Sigmoid colon (tissue), 4 donors: ENCODE results near the gene SLC14A1.

Experiments
- CTCF ChIP-seq, 4 experiments: fragments of 450-650 bp in 3 of 4; fragments of 200-600 bp in 1 of 4; IDR thresholded peaks; one replicate each; pipeline ENCODE4 v1.5.1; 2016 to 2019; ENCODE audit warnings: antibody characterized with exemption in 4 of 4, mild to moderate bottlenecking in 3 of 4, moderate library complexity in 2 of 4
- EP300 ChIP-seq, 4 donors: sonication (generic); formaldehyde crosslinking; IDR thresholded peaks; one replicate each; pipeline ENCODE4 v1.6.1; 2017; ENCODE audit warnings: antibody characterized with exemption in 4 of 4
- POLR2A ChIP-seq, 2 donors: fragments of 450-650 bp; IDR thresholded peaks; one replicate each; pipeline ENCODE4 v1.6.1; 2016; ENCODE audit warnings: antibody characterized with exemption in 2 of 2, mild to moderate bottlenecking in 2 of 2, moderate library complexity in 2 of 2
- POLR2AphosphoS5 ChIP-seq, 4 donors: sonication (generic); formaldehyde crosslinking; IDR thresholded peaks; one replicate each; pipeline ENCODE4 v1.6.1; 2017; ENCODE audit warnings: antibody characterized with exemption in 4 of 4

GRCh38 chr18:45689396-45689795 is 34.6 kb upstream of the SLC14A1 start:
- TF ChIP-seq CTCF (IDR thresholded peaks at IDR 0.05) (no peak), EP300 (IDR thresholded peaks at IDR 0.05) (no peak), POLR2A (IDR thresholded peaks at IDR 0.05) (no peak), POLR2AphosphoS5 (IDR thresholded peaks at IDR 0.05) (no peak)
